Dedifferentiated amniotic fluid mesenchymal stem cell (primary cell): ENCODE measurements around the gene PPP6C.
A peak's percentile ranks its signal among the peaks of the same experiment; 100 is the strongest.
"Not testable (repeated sequence)": the region's sequence is repeated elsewhere in the genome, so short reads cannot be mapped to it uniquely, and the experiment has no call there.

Experiments used
- DNase-seq: peaks from one replicate; pipeline ENCODE4 v3.0.0-alpha.2; 2016; ENCODE audit errors: extremely low spot score

Gene PPP6C

GRCh38 chr9:125189361-125190289 is at the start of gene PPP6C:
Gene PPP6C, minus strand, starts transcription at chr9:125189803. Its CDS starts 85 bp downstream, at chr9:125189718.
- DNase-seq: peak; percentile 94

DNA sequence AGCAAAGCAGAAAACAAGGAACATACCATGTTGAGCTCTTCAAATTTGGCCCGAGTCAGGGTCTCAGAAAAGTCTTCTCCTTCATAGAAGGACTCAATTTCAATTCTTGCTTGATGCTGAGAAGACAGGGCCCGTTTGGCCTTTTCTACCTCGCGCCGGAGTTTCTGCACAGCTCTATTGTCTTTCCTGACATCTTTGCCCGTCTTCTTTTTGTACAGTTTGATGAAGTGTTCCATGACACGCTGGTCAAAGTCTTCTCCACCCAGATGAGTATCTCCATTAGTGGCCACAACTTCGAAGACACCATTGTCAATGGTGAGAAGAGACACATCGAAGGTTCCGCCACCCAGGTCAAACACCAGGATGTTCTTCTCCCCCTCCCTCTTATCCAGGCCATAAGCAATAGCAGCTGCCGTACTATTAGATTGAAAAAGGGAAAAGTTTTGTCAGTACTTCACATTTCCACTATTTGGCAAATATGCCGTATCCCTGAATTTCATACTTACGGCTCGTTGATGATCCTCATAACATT is 49.4 kb upstream of the PPP6C start:
- DNase-seq: no peak

DNA sequence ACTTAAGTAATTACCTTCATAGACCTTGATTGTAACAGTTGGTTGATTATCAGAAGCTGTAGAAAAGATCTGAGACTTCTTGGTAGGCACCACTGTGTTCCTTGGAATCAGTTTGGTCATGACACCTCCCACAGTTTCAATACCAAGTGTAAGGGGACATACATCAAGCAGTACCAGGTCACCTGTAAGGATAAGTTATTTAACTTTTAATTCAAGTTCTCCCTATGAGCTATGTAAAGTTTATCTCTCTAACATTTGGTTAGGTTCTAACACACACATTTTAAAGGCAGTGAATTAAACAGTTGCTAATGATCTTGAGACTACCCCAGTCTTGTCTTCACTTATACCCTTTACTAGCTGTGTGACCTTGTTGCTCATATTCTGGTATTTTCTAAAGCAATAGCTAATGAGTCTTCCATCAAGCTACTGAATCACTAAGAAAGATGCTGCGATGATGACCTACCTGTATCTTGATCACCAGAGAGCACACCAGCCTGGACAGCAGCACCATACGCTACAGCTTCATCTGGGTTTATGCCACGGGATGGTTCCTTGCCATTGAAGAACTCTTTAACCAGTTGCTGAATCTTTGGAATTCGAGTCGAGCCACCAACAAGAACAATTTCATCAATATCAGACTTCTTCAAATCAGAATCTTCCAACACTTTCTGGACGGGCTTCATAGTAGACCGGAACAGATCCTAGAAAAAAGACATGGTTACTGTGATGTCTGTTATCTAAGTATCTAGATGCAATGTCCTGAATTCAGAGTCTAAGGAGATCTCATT is 48.7 kb upstream of the PPP6C start:
- no peak for DNase-seq

- not testable (repeated sequence) for DNase-seq
Observed at GRCh38 chr9:125236520-125237159, 47.0 kb upstream of the PPP6C start.

- DNase-seq: no peak
Observed at GRCh38 chr9:125235804-125236519, 46.4 kb upstream of the PPP6C start.

- not testable (repeated sequence) for DNase-seq
Observed at GRCh38 chr9:125234099-125234498, 44.5 kb upstream of the PPP6C start.

DNA sequence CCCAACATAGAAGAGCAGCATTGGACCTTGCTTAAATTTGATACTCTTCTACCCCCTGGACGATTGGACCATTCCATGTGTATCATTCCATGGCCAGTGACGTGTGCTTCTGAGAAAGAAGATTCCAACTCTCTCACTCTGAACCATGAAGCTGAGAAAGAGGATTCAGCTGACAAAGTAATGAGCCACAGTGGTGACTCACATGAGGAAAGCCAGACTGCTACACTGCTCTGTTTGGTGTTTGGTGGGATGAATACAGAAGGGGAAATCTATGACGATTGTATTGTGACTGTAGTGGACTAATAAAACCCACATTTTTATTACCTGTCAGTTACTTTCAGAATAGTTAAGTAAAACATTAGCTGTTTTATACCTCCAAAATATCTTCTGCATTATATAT is 44.1 kb upstream of the PPP6C start:
- DNase-seq: peak; percentile 92

DNA sequence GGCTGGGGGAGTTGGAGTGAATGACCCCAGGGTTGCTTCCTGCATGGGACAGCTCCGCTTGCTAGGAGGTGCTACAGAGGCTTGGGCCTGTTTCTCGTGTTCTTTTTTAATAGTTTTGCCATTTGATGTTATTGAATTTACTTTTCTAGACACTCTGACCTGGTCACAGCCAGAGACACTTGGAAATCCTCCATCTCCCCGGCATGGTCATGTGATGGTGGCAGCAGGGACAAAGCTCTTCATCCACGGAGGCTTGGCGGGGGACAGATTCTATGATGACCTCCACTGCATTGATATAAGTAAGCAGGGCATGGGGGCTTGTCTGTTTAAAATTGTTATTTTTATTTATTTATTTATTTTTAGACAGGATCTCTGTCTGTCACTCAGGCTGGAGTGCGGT is 38.2 kb upstream of the PPP6C start:
- no peak for DNase-seq

DNA sequence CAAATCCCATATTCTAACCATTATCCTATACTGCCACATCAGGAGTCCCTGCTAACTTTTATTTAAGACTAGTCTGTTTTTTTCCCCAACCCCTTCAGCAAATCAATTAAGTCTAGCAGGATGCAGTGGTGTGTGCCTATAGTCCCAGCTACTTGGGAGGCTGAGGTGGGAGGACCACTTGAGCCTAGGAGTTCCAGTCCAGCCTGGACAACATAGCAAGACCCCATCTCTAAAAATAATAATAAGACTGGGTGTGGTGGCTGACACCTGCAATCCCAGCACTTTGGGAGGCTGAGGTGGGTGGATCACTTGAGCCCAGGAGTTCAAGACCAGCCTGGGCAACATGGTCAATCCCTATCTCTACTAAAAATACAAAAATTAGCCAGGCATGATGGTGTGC is 35.3 kb upstream of the PPP6C start:
- DNase-seq: not testable (repeated sequence)

DNA sequence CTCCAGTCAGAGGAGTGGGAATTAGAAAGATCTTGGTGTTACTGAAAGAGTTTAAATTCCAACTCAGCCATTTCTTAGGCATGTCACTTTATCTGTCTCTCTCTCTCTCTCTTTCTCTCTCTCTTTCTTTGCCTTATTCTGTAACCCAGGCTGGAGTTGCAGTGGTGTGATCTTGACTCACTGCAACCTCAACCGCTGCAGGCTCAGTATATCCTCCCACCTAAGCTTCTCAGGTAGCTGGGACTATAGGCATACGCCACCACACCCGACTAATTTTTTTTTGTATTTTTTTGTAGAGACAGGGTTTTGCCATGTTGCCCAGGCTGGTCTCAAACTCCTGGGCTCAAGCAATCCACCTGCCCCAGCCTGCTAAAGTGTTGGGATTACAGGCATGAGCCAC is 29.0 kb upstream of the PPP6C start:
- DNase-seq: no peak

GRCh38 chr9:125214186-125214585 is 24.6 kb upstream of the PPP6C start:
- no peak for DNase-seq

- DNase-seq: no peak
Observed at GRCh38 chr9:125204477-125204876, 14.9 kb upstream of the PPP6C start.

DNA sequence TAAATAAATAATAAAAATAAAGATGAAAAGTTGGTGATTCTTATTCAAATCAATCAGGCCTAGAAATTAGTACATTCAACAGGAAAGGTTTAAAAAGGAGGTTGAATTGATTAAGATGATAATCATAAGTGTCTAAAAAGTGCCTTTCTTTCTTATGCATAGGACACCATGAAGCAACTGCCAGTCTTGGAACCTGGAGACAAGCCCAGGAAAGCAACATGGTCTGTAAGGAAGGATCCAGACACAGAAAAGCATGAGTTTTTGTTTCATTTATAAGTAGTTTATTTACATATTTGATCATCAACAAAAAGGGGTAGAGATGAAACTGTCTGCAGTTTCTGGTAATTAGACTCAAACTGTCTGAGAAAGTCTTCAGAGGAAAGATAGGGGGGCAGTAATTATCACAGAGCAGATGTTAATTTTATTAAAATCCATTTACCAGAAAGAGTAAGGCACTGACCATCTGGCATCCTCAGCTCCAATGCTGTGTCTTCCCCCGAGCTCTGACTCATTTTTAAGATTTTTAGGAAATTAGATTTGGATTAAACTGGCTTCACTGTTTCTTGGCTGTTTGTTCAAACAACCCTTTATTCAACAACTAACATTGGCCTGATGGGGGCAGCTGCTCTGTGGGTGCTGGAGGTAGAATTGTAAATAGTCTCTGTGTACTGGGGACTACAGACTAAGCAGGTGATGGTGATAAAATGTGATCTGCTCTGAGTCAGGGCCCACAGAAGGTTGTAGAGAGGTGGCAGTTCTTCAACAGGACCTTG is 13.4 kb upstream of the PPP6C start:
- DNase-seq: no peak

- DNase-seq: peak; percentile 86
Observed at GRCh38 chr9:125200216-125201047, 10.8 kb upstream of the PPP6C start, which contains the start of gene RABEPK. Gene RABEPK, plus strand, starts transcription at chr9:125200542. Its CDS starts 2,472 bp downstream, at chr9:125203014.

GRCh38 chr9:125195591-125195990 is 6.0 kb upstream of the PPP6C start:
- DNase-seq: not testable (repeated sequence)

GRCh38 chr9:125194466-125194865 is 4.9 kb upstream of the PPP6C start:
- DNase-seq: not testable (repeated sequence)

- DNase-seq: no peak
Observed at GRCh38 chr9:125190361-125190801, 778 bp upstream of the PPP6C start.

DNA sequence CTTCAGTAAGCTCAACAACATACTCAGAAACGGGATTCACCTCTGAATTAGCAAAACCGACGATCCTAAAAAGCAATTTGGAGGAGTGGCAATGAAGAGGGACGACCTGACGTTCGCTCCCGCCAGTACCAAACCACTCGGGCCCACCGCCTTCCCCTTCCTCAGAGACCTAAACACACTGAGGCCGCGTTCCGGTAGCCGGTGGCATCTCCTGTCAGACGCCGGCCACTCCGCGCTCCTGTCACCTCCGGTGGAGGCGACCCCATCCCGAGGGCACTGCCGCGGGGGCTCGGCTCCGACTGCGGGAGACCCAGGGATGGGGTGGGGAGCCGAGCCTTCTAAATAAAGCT is 617 bp downstream of the PPP6C start:
- DNase-seq: no peak

- DNase-seq: no peak
Observed at GRCh38 chr9:125183561-125183960, 6.0 kb downstream of the PPP6C start.

- DNase-seq: no peak
Observed at GRCh38 chr9:125183054-125183453, 6.5 kb downstream of the PPP6C start.
